GM21367 (cell line): ENCODE data around the gene RIPOR1.
A peak's percentile ranks its signal among the peaks of the same experiment; 100 is the strongest.

Experiments
- ATAC-seq: cut with Tn5 transposase; IDR thresholded peaks from one replicate; pipeline ENCODE4 v1.9.1; 2021; ENCODE audit not compliant: unreplicated experiment

Gene RIPOR1

GRCh38 chr16:67555795-67556212, 27.2 kb downstream of the RIPOR1 start:
- no peak for ATAC-seq

- no peak for ATAC-seq
Observed at GRCh38 chr16:67558859-67559258, 30.2 kb downstream of the RIPOR1 start.

GRCh38 chr16:67560827-67561342, 32.3 kb downstream of the RIPOR1 start:
- ATAC-seq: no peak

- no peak for ATAC-seq
Observed at GRCh38 chr16:67561501-67561823, 32.8 kb downstream of the RIPOR1 start.

- ATAC-seq: peak; percentile 76
Observed at GRCh38 chr16:67561824-67562525, 33.3 kb downstream of the RIPOR1 start.

- ATAC-seq: peak; percentile 28
Observed at GRCh38 chr16:67562526-67562917, 33.9 kb downstream of the RIPOR1 start, which contains the start of gene CTCF. Gene CTCF (plus strand): TSS chr16:67562526. CDS start chr16:67610833, 48,307 bp downstream.

- peak; percentile 7 for ATAC-seq
Observed at GRCh38 chr16:67562918-67563707, 34.5 kb downstream of the RIPOR1 start.

- ATAC-seq: no peak
Observed at GRCh38 chr16:67563708-67564468, 35.3 kb downstream of the RIPOR1 start.

GRCh38 chr16:67565470-67566100, 37.0 kb downstream of the RIPOR1 start:
- no peak for ATAC-seq

- ATAC-seq: no peak
Observed at GRCh38 chr16:67571464-67571863, 42.8 kb downstream of the RIPOR1 start.

GRCh38 chr16:67571981-67572431, 43.4 kb downstream of the RIPOR1 start:
- ATAC-seq: no peak

- ATAC-seq: no peak
Observed at GRCh38 chr16:67579686-67580085, 51.1 kb downstream of the RIPOR1 start.

- no peak for ATAC-seq
Observed at GRCh38 chr16:67580202-67580601, 51.6 kb downstream of the RIPOR1 start.

GRCh38 chr16:67593288-67593687, 64.7 kb downstream of the RIPOR1 start:
- no peak for ATAC-seq

- ATAC-seq: no peak
Observed at GRCh38 chr16:67593701-67594100, 65.1 kb downstream of the RIPOR1 start.

GRCh38 chr16:67594256-67594915, 65.8 kb downstream of the RIPOR1 start:
- no peak for ATAC-seq

GRCh38 chr16:67594956-67595355, 66.3 kb downstream of the RIPOR1 start:
- no peak for ATAC-seq
